Panc1 (cell line): Measurements from ENCODE around the gene C5orf52. TPM values are rescaled to one million over a fixed set of nuclear protein-coding genes. Genes with fewer than 3 reads are reported as not detected.

Experiments
- ATAC-seq: fragments of 200-7000 bp; cut with Tn5 transposase; 2 replicates; pipeline ENCODE4 v1.9.1; 2020; ENCODE audit warnings: mild to moderate bottlenecking, moderate library complexity
- BruUV-seq: library from RNA; stranded (reverse); fragments of 400-500 nt; replicated peaks from 2 replicates; lab custom pipeline; 2021; lab: Mats Ljungman, UMichigan
- CTCF ChIA-PET: fragments of 300-600 bp; sonication (Branson Sonifier 250); formaldehyde crosslinking; loops from one replicate; lab custom pipeline; 2022; ENCODE audit warnings: antibody characterized with exemption; lab: Charles Lee
- POLR2A ChIA-PET: fragments of 300-600 bp; sonication (Branson Sonifier 250); formaldehyde crosslinking; loops from one replicate; lab custom pipeline; 2022; ENCODE audit warnings: antibody characterized with exemption; lab: Charles Lee
- DNase-seq: peaks from one replicate; pipeline ENCODE4 v3.0.0-alpha.2; 2010; ENCODE audit warnings: low read depth, low spot score
- H3K27ac ChIP-seq: 2 replicates; pipeline ENCODE4 v1.5.1; 2011; ENCODE audit warnings: mild to moderate bottlenecking, low read length, inconsistent platforms
- H3K27me3 ChIP-seq: fragments of 200-500 bp; sonication (Bioruptor generic); 2 replicates; pipeline ENCODE4 v1.6.0; 2014; ENCODE audit warnings: low read length, inconsistent platforms; ENCODE audit not compliant: control insufficient read depth, insufficient read depth
- H3K36me3 ChIP-seq: fragments of 200-500 bp; sonication (Bioruptor generic); 2 replicates; pipeline ENCODE4 v1.5.1; 2014; ENCODE audit warnings: inconsistent platforms, mild to moderate bottlenecking, low read length, moderate library complexity; ENCODE audit not compliant: control insufficient read depth, insufficient read depth
- H3K4me1 ChIP-seq: 2 replicates; pipeline ENCODE4 v1.5.1; 2011; ENCODE audit warnings: inconsistent platforms, mild to moderate bottlenecking, low read length, moderate library complexity; ENCODE audit not compliant: control insufficient read depth, insufficient read depth
- H3K4me3 ChIP-seq, 2 experiments: 2 replicates each; pipeline ENCODE4 v1.5.1; 2011 to 2012; ENCODE audit warnings: low read depth in 2 of 2, low read length in 2 of 2, mild to moderate bottlenecking in 2 of 2, inconsistent platforms in 1 of 2, moderate library complexity in 1 of 2
- H3K9me3 ChIP-seq: fragments of 200-500 bp; sonication (Bioruptor generic); 2 replicates; pipeline ENCODE4 v1.5.1; 2014; ENCODE audit warnings: low read depth, mild to moderate bottlenecking, inconsistent platforms, low read length, moderate library complexity; ENCODE audit not compliant: control insufficient read depth, insufficient read depth
- CTCF ChIP-seq: fragments of 450-650 bp; IDR thresholded peaks from 2 replicates; pipeline ENCODE4 v1.5.1; 2017; ENCODE audit warnings: mild to moderate bottlenecking
- POLR2AphosphoS5 ChIP-seq: IDR thresholded peaks from 2 replicates; pipeline ENCODE4 v1.6.1; 2012; ENCODE audit warnings: mild to moderate bottlenecking, low read depth, low read length, moderate library complexity
- REST ChIP-seq, 2 experiments: IDR thresholded peaks; 2 replicates each; pipeline ENCODE4 v1.6.1; 2011 to 2012; ENCODE audit warnings: low read depth in 2 of 2, control low read depth in 1 of 2, low read length in 1 of 2, mild to moderate bottlenecking in 1 of 2, moderate library complexity in 1 of 2; ENCODE audit not compliant: insufficient read depth in 1 of 2
- SIN3A ChIP-seq: IDR thresholded peaks from 2 replicates; pipeline ENCODE4 v1.6.1; 2012; ENCODE audit warnings: low read depth, mild to moderate bottlenecking, low read length, moderate library complexity, borderline replicate concordance; ENCODE audit not compliant: insufficient read depth
- TCF7L2 ChIP-seq: IDR thresholded peaks from 2 replicates; pipeline ENCODE4 v1.6.1; 2011; ENCODE audit warnings: mild to moderate bottlenecking, low read depth, low read length, inconsistent platforms
- in situ Hi-C: cut with HindIII; loops from 2 replicates; pipeline ENCODE4 v1.10.0; 2016; ENCODE audit warnings: low sequenced_read_pairs, low pct_unique_long_range_greater_than_20kb
- intact Hi-C: fragments of 100-400 bp; cut with micrococcal nuclease; formaldehyde crosslinking; loops from one replicate; pipeline ENCODE4 v1.10.0; 2022; ENCODE audit not compliant: unreplicated experiment
- total RNA-seq: library from RNA; stranded (reverse); gene quantifications from one replicate; pipeline ENCODE4 v1.2.1, GENCODE V29; 2021; ENCODE audit not compliant: unreplicated experiment

C5orf52 gene
- total RNA-seq, 1 experiment from 2014 or later: not detected

GRCh38 chr5:157703736-157704135 lies 32.4 kb downstream of the C5orf52 start:
- ChIA-PET POLR2A (interaction anchor here (0.7 kb wide), 1 partner anchor 246 kb away, joined by 3 read pairs; no protein-coding TSS in a partner anchor), CTCF (no interaction called here)
- TF ChIP-seq POLR2AphosphoS5: no peak
- no peak for TF ChIP-seq SIN3A
- no peak for TF ChIP-seq CTCF
- TF ChIP-seq TCF7L2: no peak
- no peak for TF ChIP-seq REST (IDR thresholded peaks at IDR 0.05; ENCODE audit: insufficient read depth in 1 of 2, low read depth in 2 of 2, low read length in 1 of 2)
- no peaks in the 10 kb centered on the region for H3K9me3 ChIP-seq
- no peaks in the 10 kb centered on the region for H3K4me1 ChIP-seq
- no peak overlapping the region for H3K27ac ChIP-seq
- H3K4me3 ChIP-seq: no peak overlapping the region
- DNase-seq (no peak), ATAC-seq (no peak)
- BruUV-seq: no TSS peak
- intact Hi-C loops (no loop called here), in situ Hi-C loops (no loop called here)
- no peaks in the 10 kb centered on the region for H3K27me3 ChIP-seq
- H3K36me3 ChIP-seq: no peaks in the 10 kb centered on the region

- CTCF ChIA-PET: no interaction called here
- Histone ChIP-seq H3K36me3 (no peaks in the 10 kb centered on the region), H3K27ac (no peak overlapping the region), H3K4me3 (no peak overlapping the region), H3K9me3 (no peaks in the 10 kb centered on the region), H3K4me1 (no peaks in the 10 kb centered on the region), H3K27me3 (no peaks in the 10 kb centered on the region)
- no TSS peak for BruUV-seq
- no peak for ATAC-seq
- POLR2A ChIA-PET: no interaction called here
- intact Hi-C loops (no loop called here), in situ Hi-C loops (no loop called here)
- DNase-seq: no peak
- TF ChIP-seq TCF7L2 (no peak), CTCF (no peak), REST (IDR thresholded peaks at IDR 0.05; ENCODE audit: insufficient read depth in 1 of 2, low read depth in 2 of 2, low read length in 1 of 2) (no peak), SIN3A (no peak), POLR2AphosphoS5 (no peak)
Measured at GRCh38 chr5:157708866-157709265, 37.5 kb downstream of the C5orf52 start.
